MM.1S (cell line): ENCODE data around the gene ZNF175.

Experiments
- DNase-seq: peaks from one replicate; pipeline ENCODE4 v3.0.0-alpha.2; 2015
- H2AFZ ChIP-seq: fragments of 300-600 bp; sonication (generic); 2 replicates; pipeline ENCODE4 v1.6.0; 2016; ENCODE audit warnings: antibody characterized with exemption, low read length
- H3F3A ChIP-seq: fragments of 300-600 bp; sonication (generic); 2 replicates; pipeline ENCODE4 v1.6.1; 2016; ENCODE audit warnings: mild to moderate bottlenecking, antibody characterized with exemption, low read length, moderate library complexity, mixed read lengths; ENCODE audit not compliant: insufficient read depth
- H3K27ac ChIP-seq: fragments of 300-600 bp; sonication (generic); 2 replicates; pipeline ENCODE4 v1.5.1; 2016; ENCODE audit warnings: mild to moderate bottlenecking, low read length
- H3K27me3 ChIP-seq: fragments of 300-600 bp; sonication (generic); replicated peaks from 2 replicates; pipeline ENCODE4 v1.6.0; 2016; ENCODE audit warnings: low read length; ENCODE audit not compliant: insufficient read depth
- H3K36me3 ChIP-seq: fragments of 300-600 bp; sonication (generic); replicated peaks from 2 replicates; pipeline ENCODE4 v1.6.1; 2016; ENCODE audit warnings: mild to moderate bottlenecking, low read length, mixed read lengths; ENCODE audit not compliant: insufficient read depth
- H3K4me1 ChIP-seq: fragments of 300-600 bp; sonication (generic); 2 replicates; pipeline ENCODE4 v1.6.1; 2016; ENCODE audit warnings: low read length, mixed read lengths
- H3K4me2 ChIP-seq: fragments of 300-600 bp; sonication (generic); 2 replicates; pipeline ENCODE4 v1.6.0; 2016; ENCODE audit warnings: low read depth, low read length
- H3K4me3 ChIP-seq: fragments of 300-600 bp; sonication (generic); 2 replicates; pipeline ENCODE4 v1.5.1; 2016; ENCODE audit warnings: low read length, mixed read lengths
- H3K79me2 ChIP-seq: fragments of 300-600 bp; sonication (generic); 2 replicates; pipeline ENCODE4 v1.6.1; 2016; ENCODE audit warnings: mixed run types, low read length, mixed read lengths
- H3K9ac ChIP-seq: fragments of 300-600 bp; sonication (generic); 2 replicates; pipeline ENCODE4 v1.6.1; 2016; ENCODE audit warnings: low read length, mixed read lengths
- H3K9me2 ChIP-seq: fragments of 300-600 bp; sonication (generic); replicated peaks from 2 replicates; pipeline ENCODE4 v1.6.1; 2016; ENCODE audit warnings: mild to moderate bottlenecking, low read length, mixed read lengths; ENCODE audit not compliant: insufficient read depth
- H3K9me3 ChIP-seq: fragments of 300-600 bp; sonication (generic); replicated peaks from 2 replicates; pipeline ENCODE4 v1.6.1; 2016; ENCODE audit warnings: mild to moderate bottlenecking, low read length, mixed read lengths; ENCODE audit not compliant: insufficient read depth
- H4K20me1 ChIP-seq: fragments of 300-600 bp; sonication (generic); 2 replicates; pipeline ENCODE4 v1.6.1; 2016; ENCODE audit warnings: mild to moderate bottlenecking, low read length, moderate library complexity, mixed read lengths; ENCODE audit not compliant: insufficient read depth
- CTCF ChIP-seq: fragments of 300-600 bp; sonication (generic); IDR thresholded peaks from 2 replicates; pipeline ENCODE4 v1.5.1; 2016; ENCODE audit warnings: antibody characterized with exemption, low read length, mixed read lengths
- EZH2 ChIP-seq: fragments of 300-600 bp; sonication (generic); optimal IDR thresholded peaks from 2 replicates; pipeline ENCODE3; 2017; ENCODE audit warnings: low read depth, mild to moderate bottlenecking, antibody characterized with exemption, low read length, mixed read lengths
- EZH2phosphoT487 ChIP-seq: fragments of 300-600 bp; sonication (generic); IDR thresholded peaks from 2 replicates; pipeline ENCODE4 v1.6.1; 2018; ENCODE audit warnings: antibody characterized with exemption, low read length

Gene ZNF175

GRCh38 chr19:51586103-51586728 lies 15.1 kb downstream of the ZNF175 start:
- Histone ChIP-seq H2AFZ (no peak overlapping the region), H3K4me2 (no peak overlapping the region), H3K79me2 (no peaks in the 10 kb centered on the region), H3K9me2 (no peaks in the 10 kb centered on the region), H3K4me3 (no peak overlapping the region), H3K9ac (no peak overlapping the region), H4K20me1 (no peaks in the 10 kb centered on the region), H3K36me3 (no peaks in the 10 kb centered on the region), H3F3A (no peaks in the 10 kb centered on the region), H3K9me3 (no peaks in the 10 kb centered on the region), H3K27me3 (no peaks in the 10 kb centered on the region), H3K4me1 (no peaks in the 10 kb centered on the region), H3K27ac (no peak overlapping the region)
- TF ChIP-seq EZH2, result no peak
- no peak for TF ChIP-seq CTCF
- no peak for TF ChIP-seq EZH2phosphoT487
- no peak for DNase-seq

GRCh38 chr19:51586799-51587198 lies 15.7 kb downstream of the ZNF175 start:
- Histone ChIP-seq H3K9me3 (no peaks in the 10 kb centered on the region), H3K4me3 (no peak overlapping the region), H3K36me3 (no peaks in the 10 kb centered on the region), H3F3A (no peaks in the 10 kb centered on the region), H3K27ac (no peak overlapping the region), H3K9ac (no peak overlapping the region), H2AFZ (no peak overlapping the region), H4K20me1 (no peaks in the 10 kb centered on the region), H3K4me1 (no peaks in the 10 kb centered on the region), H3K79me2 (no peaks in the 10 kb centered on the region), H3K9me2 (no peaks in the 10 kb centered on the region), H3K27me3 (no peaks in the 10 kb centered on the region), H3K4me2 (no peak overlapping the region)
- DNase-seq, result no peak
- TF ChIP-seq EZH2phosphoT487 (no peak), CTCF (no peak), EZH2 (no peak)

GRCh38 chr19:51587264-51588191 lies 16.4 kb downstream of the ZNF175 start:
- Histone ChIP-seq H4K20me1 (no peaks in the 10 kb centered on the region), H3F3A (no peaks in the 10 kb centered on the region), H3K9ac (no peak overlapping the region), H3K27me3 (no peaks in the 10 kb centered on the region), H3K27ac (no peak overlapping the region), H3K36me3 (no peaks in the 10 kb centered on the region), H3K9me2 (no peaks in the 10 kb centered on the region), H3K4me2 (no peak overlapping the region), H3K9me3 (no peaks in the 10 kb centered on the region), H3K79me2 (no peaks in the 10 kb centered on the region), H3K4me1 (no peaks in the 10 kb centered on the region), H2AFZ (no peak overlapping the region), H3K4me3 (no peak overlapping the region)
- TF ChIP-seq CTCF, result no peak
- TF ChIP-seq EZH2phosphoT487, result no peak
- TF ChIP-seq EZH2, result no peak
- DNase-seq, result no peak
